ENCODE measurements around the gene UQCRC1. TPM values are rescaled to one million over a fixed set of nuclear protein-coding genes. Genes with fewer than 3 reads are reported as not detected.

UQCRC1 gene
- total and polyA plus RNA-seq, 7 donors: 199 to 828 (median 241) TPM

- intact Hi-C loops (cut with DNase I): no loop called here
- no peak overlapping the region for H3K4me3 ChIP-seq
- H3K9me3 ChIP-seq: no peaks in the 10 kb centered on the region
- no peaks in the 10 kb centered on the region for H3K36me3 ChIP-seq
- TF ChIP-seq POLR2AphosphoS5 (IDR thresholded peaks at IDR 0.05): no peak
- no peak for TF ChIP-seq CTCF (IDR thresholded peaks at IDR 0.05)
- no peak for TF ChIP-seq EP300 (IDR thresholded peaks at IDR 0.05)
- no peak for TF ChIP-seq POLR2A (IDR thresholded peaks at IDR 0.05)
- H3K4me1 ChIP-seq: peaks cover 0 to 28% (median 25%) of the 10 kb centered on the region in 4 donors
- no peak for DNase-seq
- 91 to 93% methylated on average over 9 of the region's 9 CpGs for WGBS, 2 donors
- peaks cover 0 to 15% (median 5%) of the 10 kb centered on the region in 3 donors for H3K27me3 ChIP-seq
- no peak overlapping the region for H3K27ac ChIP-seq
Observed at GRCh38 chr3:48593337-48593736, 16.1 kb downstream of the UQCRC1 start.

- H3K27me3 ChIP-seq: peaks cover 0 to 15% (median 5%) of the 10 kb centered on the region in 3 donors
- H3K4me1 ChIP-seq: peaks cover 0 to 21% (median 19%) of the 10 kb centered on the region in 4 donors
- no peak for DNase-seq
- no peaks in the 10 kb centered on the region for H3K36me3 ChIP-seq
- no peaks in the 10 kb centered on the region for H3K9me3 ChIP-seq
- intact Hi-C loops (cut with DNase I): no loop called here
- no peak overlapping the region for H3K27ac ChIP-seq
- 89 to 91% methylated on average over 21 of the region's 21 CpGs for WGBS, 2 donors
- H3K4me3 ChIP-seq: no peak overlapping the region
- TF ChIP-seq POLR2A (IDR thresholded peaks at IDR 0.05) (no peak), CTCF (IDR thresholded peaks at IDR 0.05) (no peak), EP300 (IDR thresholded peaks at IDR 0.05) (no peak), POLR2AphosphoS5 (IDR thresholded peaks at IDR 0.05) (no peak)
Observed at GRCh38 chr3:48592519-48593087, 16.8 kb downstream of the UQCRC1 start.

GRCh38 chr3:48591886-48592518, 17.4 kb downstream of the UQCRC1 start:
- no peak for DNase-seq
- Histone ChIP-seq H3K4me3 (no peak overlapping the region), H3K27ac (no peak overlapping the region), H3K27me3 (peaks cover 0 to 15% (median 5%) of the 10 kb centered on the region in 3 donors), H3K9me3 (no peaks in the 10 kb centered on the region), H3K4me1 (peaks cover 0 to 21% (median 19%) of the 10 kb centered on the region in 4 donors), H3K36me3 (no peaks in the 10 kb centered on the region)
- no peak for TF ChIP-seq EP300 (IDR thresholded peaks at IDR 0.05)
- no peak for TF ChIP-seq POLR2AphosphoS5 (IDR thresholded peaks at IDR 0.05)
- no peak for TF ChIP-seq CTCF (IDR thresholded peaks at IDR 0.05)
- TF ChIP-seq POLR2A (IDR thresholded peaks at IDR 0.05): no peak
- intact Hi-C loops (cut with DNase I): no loop called here
- 92 to 94% methylated on average over 22 of the region's 22 CpGs for WGBS, 2 donors

GRCh38 chr3:48591436-48591835, 18.0 kb downstream of the UQCRC1 start:
- Histone ChIP-seq H3K4me1 (peaks cover 0 to 21% (median 19%) of the 10 kb centered on the region in 4 donors), H3K4me3 (no peak overlapping the region), H3K9me3 (no peaks in the 10 kb centered on the region), H3K27me3 (peaks cover 0 to 15% (median 5%) of the 10 kb centered on the region in 3 donors), H3K36me3 (no peaks in the 10 kb centered on the region), H3K27ac (no peak overlapping the region)
- intact Hi-C loops (cut with DNase I): no loop called here
- TF ChIP-seq POLR2A (IDR thresholded peaks at IDR 0.05): no peak
- TF ChIP-seq CTCF (IDR thresholded peaks at IDR 0.05): no peak
- TF ChIP-seq EP300 (IDR thresholded peaks at IDR 0.05): no peak
- TF ChIP-seq POLR2AphosphoS5 (IDR thresholded peaks at IDR 0.05): no peak
- 89 to 93% methylated on average over 14 of the region's 14 CpGs for WGBS, 2 donors
- DNase-seq: no peak

Measured in sigmoid colon (tissue), 7 donors.